Placental epithelial cell (primary cell): ENCODE data around the gene DAZAP1. TPM values are rescaled to one million over a fixed set of nuclear protein-coding genes. Genes with fewer than 3 reads are reported as not detected.

Experiments
- total RNA-seq: library from RNA; depleted of rRNA; stranded (reverse); fragments of >200 nt; gene quantifications from 2 replicates; pipeline ENCODE4 v1.2.3, GENCODE V29; 2012

DAZAP1 gene
- total RNA-seq = 27.1 and 58.3 TPM in 2 replicates

GRCh38 chr19:1407528-1408299, at the start of gene DAZAP1:
TSS of gene DAZAP1 (plus strand) at chr19:1407586. CDS start at chr19:1407774, 188 bp downstream.

GRCh38 chr19:1383312-1384084, 23.9 kb upstream of the DAZAP1 start, which contains the start of gene NDUFS7:
TSS of gene NDUFS7 (plus strand) at chr19:1383907. CDS start at chr19:1383927, 20 bp downstream.

GRCh38 chr19:1401138-1401888, 6.1 kb upstream of the DAZAP1 start, which contains the start of gene GAMT:
TSS of gene GAMT (minus strand) at chr19:1401542. CDS start at chr19:1401476, 66 bp downstream.

GRCh38 chr19:1438035-1438932, 30.9 kb downstream of the DAZAP1 start, which contains the start of gene RPS15:
TSS of gene RPS15 (plus strand) at chr19:1438396. CDS start at chr19:1438426, 30 bp downstream.

GRCh38 chr19:1449467-1450442, 42.4 kb downstream of the DAZAP1 start, which contains the start of gene APC2:
TSS of gene APC2 (plus strand) at chr19:1450121. CDS start at chr19:1453002, 2,881 bp downstream.

GRCh38 chr19:1478934-1479707, 71.7 kb downstream of the DAZAP1 start, which contains the start of gene C19orf25:
TSS of gene C19orf25 (minus strand) at chr19:1479215. CDS start at chr19:1478903, 312 bp downstream.

Other genes with a start within 250 kb of the DAZAP1 start
- 42.0 and 42.2 TPM in 2 replicates for gene SBNO2, start 233.3 kb upstream of the DAZAP1 start, total RNA-seq
- 61.2 and 76.1 TPM in 2 replicates for gene STK11, start 201.8 kb upstream of the DAZAP1 start, total RNA-seq
- 1.6 and 3.5 TPM in 2 replicates for gene CBARP, start 169.6 kb upstream of the DAZAP1 start, total RNA-seq
- gene ATP5F1D, start 165.8 kb upstream of the DAZAP1 start, total RNA-seq = 22.0 and 23.4 TPM in 2 replicates
- gene MIDN, start 159.0 kb upstream of the DAZAP1 start, total RNA-seq = 22.0 and 27.9 TPM in 2 replicates
- gene CIRBP, start 138.3 kb upstream of the DAZAP1 start, total RNA-seq = 223 and 337 TPM in 2 replicates
- gene FAM174C, start 132.1 kb upstream of the DAZAP1 start, total RNA-seq = 22.0 and 46.3 TPM in 2 replicates
- gene EFNA2, start 121.7 kb upstream of the DAZAP1 start, total RNA-seq = 0.39 TPM in 1 of 2 replicates, not detected in the other
- gene NDUFS7, start 23.7 kb upstream of the DAZAP1 start, total RNA-seq = 34.9 and 91.4 TPM in 2 replicates
- gene GAMT, start 6.0 kb upstream of the DAZAP1 start, total RNA-seq = 13.3 and 15.5 TPM in 2 replicates
- 534 and 674 TPM in 2 replicates for gene RPS15, start 30.8 kb downstream of the DAZAP1 start, total RNA-seq
- 0.22 and 0.39 TPM in 2 replicates for gene APC2, start 42.5 kb downstream of the DAZAP1 start, total RNA-seq
- 30.1 and 36.9 TPM in 2 replicates for gene C19orf25, start 71.6 kb downstream of the DAZAP1 start, total RNA-seq
- 2.5 and 3.1 TPM in 2 replicates for gene PCSK4, start 82.8 kb downstream of the DAZAP1 start, total RNA-seq
- 5.1 and 7.9 TPM in 2 replicates for gene REEP6, start 83.6 kb downstream of the DAZAP1 start, total RNA-seq
- gene ADAMTSL5, start 105.4 kb downstream of the DAZAP1 start, total RNA-seq = 40.8 and 55.7 TPM in 2 replicates
- gene PLK5, start 116.5 kb downstream of the DAZAP1 start, total RNA-seq = not detected in 2 replicates
- gene MEX3D, start 160.7 kb downstream of the DAZAP1 start, total RNA-seq = 80.5 and 91.2 TPM in 2 replicates
- gene MBD3, start 185.3 kb downstream of the DAZAP1 start, total RNA-seq = 67.5 and 121 TPM in 2 replicates
- 37.4 and 43.6 TPM in 2 replicates for gene UQCR11, start 197.9 kb downstream of the DAZAP1 start, total RNA-seq
- 50.3 and 85.7 TPM in 2 replicates for gene TCF3, start 245.0 kb downstream of the DAZAP1 start, total RNA-seq